Measurements from ENCODE around the gene ATP6V1B1. TPM values are rescaled to one million over a fixed set of nuclear protein-coding genes. Genes with fewer than 3 reads are reported as not detected.

The ATP6V1B1 gene
- total RNA-seq, 1 experiment from 2014 or later: 7.8 TPM

DNA sequence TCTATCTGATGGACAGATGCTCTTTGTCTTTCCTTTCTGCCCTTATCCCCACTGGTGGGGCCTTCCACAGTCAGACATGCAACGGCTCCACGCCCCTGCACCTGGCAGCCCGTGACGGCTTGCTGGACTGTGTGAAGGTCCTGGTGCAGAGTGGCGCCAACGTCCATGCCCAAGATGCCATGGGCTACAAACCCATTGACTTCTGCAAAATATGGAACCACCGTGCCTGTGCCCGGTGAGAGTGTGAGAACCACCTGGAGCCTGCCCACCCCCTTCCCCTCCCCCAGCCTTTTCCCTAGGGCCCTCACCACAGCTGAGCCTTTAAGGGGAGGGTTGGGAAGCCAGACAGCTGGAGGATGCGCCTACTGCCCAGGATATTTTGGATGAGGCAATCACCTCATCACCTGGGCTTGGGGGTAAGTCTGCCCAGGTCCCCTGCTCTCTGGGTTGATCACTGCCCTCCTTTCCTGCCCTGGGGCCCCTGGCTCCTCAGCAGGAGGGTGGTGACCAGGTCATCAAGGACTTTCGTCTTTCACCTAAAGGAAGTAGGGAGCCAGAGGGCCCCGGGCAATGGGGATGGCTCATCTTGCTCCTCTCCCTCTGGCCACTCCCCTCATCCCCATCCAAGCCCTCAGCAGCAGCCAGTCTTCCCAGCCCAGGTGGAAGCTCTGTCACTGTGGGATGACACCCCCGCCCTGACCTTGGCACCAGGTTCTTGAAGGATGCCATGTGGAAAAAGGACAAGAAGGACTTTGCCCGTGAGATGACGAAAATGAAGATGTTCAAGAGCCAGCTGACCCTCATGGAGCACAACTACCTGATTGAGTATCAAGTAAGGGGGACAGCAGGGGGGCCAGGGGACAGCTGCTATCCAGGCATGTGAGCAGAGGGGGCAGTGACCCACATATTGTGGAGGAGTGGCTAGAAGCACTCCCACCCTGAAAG is 46.4 kb downstream of the ATP6V1B1 start:
- no peak overlapping the region for H3K27ac ChIP-seq
- H3K36me3 ChIP-seq (ENCODE audit: low read depth): no peaks in the 10 kb centered on the region
- H3K27me3 ChIP-seq (ENCODE audit: insufficient read depth, low read depth): no peaks in the 10 kb centered on the region
- no peaks in the 10 kb centered on the region; the same call in 1 of the 2 replicates for H4K20me1 ChIP-seq (ENCODE audit: insufficient read depth)
- no TSS peak for BruUV-seq (replicated peaks)
- H3K4me3 ChIP-seq: no peak overlapping the region
- H2AFZ ChIP-seq: no peak overlapping the region
- no peak for DNase-seq
- TF ChIP-seq EZH2 (IDR thresholded peaks at IDR 0.05; ENCODE audit: low read depth): no peak
- TF ChIP-seq, protein P1, sequence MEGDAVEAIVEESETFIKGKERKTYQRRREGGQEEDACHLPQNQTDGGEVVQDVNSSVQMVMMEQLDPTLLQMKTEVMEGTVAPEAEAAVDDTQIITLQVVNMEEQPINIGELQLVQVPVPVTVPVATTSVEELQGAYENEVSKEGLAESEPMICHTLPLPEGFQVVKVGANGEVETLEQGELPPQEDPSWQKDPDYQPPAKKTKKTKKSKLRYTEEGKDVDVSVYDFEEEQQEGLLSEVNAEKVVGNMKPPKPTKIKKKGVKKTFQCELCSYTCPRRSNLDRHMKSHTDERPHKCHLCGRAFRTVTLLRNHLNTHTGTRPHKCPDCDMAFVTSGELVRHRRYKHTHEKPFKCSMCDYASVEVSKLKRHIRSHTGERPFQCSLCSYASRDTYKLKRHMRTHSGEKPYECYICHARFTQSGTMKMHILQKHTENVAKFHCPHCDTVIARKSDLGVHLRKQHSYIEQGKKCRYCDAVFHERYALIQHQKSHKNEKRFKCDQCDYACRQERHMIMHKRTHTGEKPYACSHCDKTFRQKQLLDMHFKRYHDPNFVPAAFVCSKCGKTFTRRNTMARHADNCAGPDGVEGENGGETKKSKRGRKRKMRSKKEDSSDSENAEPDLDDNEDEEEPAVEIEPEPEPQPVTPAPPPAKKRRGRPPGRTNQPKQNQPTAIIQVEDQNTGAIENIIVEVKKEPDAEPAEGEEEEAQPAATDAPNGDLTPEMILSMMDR (conservative IDR thresholded peaks at IDR 0.05): no peak
- peaks cover 9% of the 10 kb centered on the region for H3K4me1 ChIP-seq (replicated peaks; ENCODE audit: insufficient read depth)
- ChIA-PET CTCF (no interaction called here), POLR2A (ENCODE audit: unreplicated experiment) (no interaction called here)
- no peaks in the 10 kb centered on the region for H3K79me2 ChIP-seq (ENCODE audit: low read depth)
- H3K9me3 ChIP-seq (ENCODE audit: insufficient read depth, low read depth): no peaks in the 10 kb centered on the region
- no peaks in the 10 kb centered on the region for H3K9me2 ChIP-seq (ENCODE audit: insufficient read depth)
- intact Hi-C loops (cut with micrococcal nuclease; ENCODE audit: unreplicated experiment): no loop called here
- H3K4me2 ChIP-seq: no peak overlapping the region
- H3F3A ChIP-seq (ENCODE audit: insufficient read depth, low read depth): peaks cover 6% of the 10 kb centered on the region; the same call in 1 of the 2 replicates

DNA sequence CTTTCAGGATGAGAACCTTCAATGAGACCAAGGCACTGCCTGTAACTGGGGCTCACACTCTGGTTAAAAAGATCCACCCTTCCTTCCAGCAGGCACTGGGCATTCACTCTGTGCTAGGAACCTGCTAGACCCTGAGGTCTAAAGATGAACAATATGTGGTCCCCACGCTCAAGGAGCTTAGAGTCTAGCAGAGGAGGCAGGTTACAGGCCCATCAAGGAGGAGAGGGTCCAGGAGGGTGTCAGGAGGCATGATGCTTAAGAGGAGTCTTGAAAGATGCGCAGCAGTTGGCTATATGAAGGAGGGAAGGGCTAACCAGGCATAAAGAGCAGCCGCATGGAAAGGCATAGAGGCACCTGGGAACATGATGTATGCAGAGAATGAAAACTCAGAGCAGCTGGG is 47.3 kb downstream of the ATP6V1B1 start:
- BruUV-seq (replicated peaks): no TSS peak
- POLR2A ChIA-PET (ENCODE audit: unreplicated experiment): no interaction called here
- DNase-seq: no peak
- no peaks in the 10 kb centered on the region; the same call in 1 of the 2 replicates for H4K20me1 ChIP-seq (ENCODE audit: insufficient read depth)
- TF ChIP-seq, protein P1 (conservative IDR thresholded peaks at IDR 0.05): no peak
- no peak for TF ChIP-seq EZH2 (IDR thresholded peaks at IDR 0.05; ENCODE audit: low read depth)
- H3K9me3 ChIP-seq (ENCODE audit: insufficient read depth, low read depth): no peaks in the 10 kb centered on the region
- H3K9me2 ChIP-seq (ENCODE audit: insufficient read depth): no peaks in the 10 kb centered on the region
- no peaks in the 10 kb centered on the region for H3K79me2 ChIP-seq (ENCODE audit: low read depth)
- H3K36me3 ChIP-seq (ENCODE audit: low read depth): no peaks in the 10 kb centered on the region
- intact Hi-C loops (cut with micrococcal nuclease; ENCODE audit: unreplicated experiment): no loop called here
- CTCF ChIA-PET: no interaction called here
- peaks cover 4% of the 10 kb centered on the region; the same call in 1 of the 2 replicates for H3F3A ChIP-seq (ENCODE audit: insufficient read depth, low read depth)
- no peak overlapping the region for H3K4me2 ChIP-seq
- no peak overlapping the region for H3K27ac ChIP-seq
- H2AFZ ChIP-seq: no peak overlapping the region
- H3K4me3 ChIP-seq: no peak overlapping the region
- no peaks in the 10 kb centered on the region for H3K27me3 ChIP-seq (ENCODE audit: insufficient read depth, low read depth)
- H3K4me1 ChIP-seq (replicated peaks; ENCODE audit: insufficient read depth): peaks cover 3% of the 10 kb centered on the region

DNA sequence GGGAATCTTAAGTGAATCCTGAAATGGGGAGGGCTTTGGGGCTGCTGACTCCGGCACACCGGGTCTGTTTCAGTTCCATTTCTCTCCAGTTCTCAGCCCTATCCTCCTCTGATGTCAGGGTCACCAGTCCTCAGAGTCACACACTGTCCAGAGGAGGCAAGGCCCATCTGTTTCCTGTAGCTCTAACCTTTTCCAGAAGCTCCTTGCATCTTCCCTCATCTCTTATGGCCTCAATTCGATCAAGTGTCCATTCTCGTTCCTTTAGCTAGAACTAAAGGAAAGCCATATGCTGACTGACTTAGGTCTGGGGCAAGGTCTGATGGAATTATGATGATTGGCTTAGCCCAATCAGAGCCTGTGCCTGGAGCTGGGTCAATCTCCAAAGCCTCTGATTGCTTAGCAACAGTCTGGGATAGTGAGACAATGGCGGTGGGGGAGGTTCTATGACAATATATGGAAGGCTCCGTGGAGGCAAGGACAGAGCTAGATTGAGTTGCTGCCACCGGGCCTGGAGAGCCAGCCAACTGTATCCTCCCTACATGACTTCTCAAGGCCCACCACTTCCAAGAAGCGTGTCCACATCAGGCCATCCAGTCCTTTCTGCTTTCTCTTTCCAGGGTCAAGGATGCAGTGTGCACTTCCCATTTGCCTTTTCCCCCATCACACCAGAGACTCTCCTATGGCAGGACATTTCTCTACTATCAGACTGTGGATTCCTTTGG is 48.0 kb downstream of the ATP6V1B1 start:
- H3K36me3 ChIP-seq (ENCODE audit: low read depth): no peaks in the 10 kb centered on the region
- TF ChIP-seq, protein P1 (conservative IDR thresholded peaks at IDR 0.05): no peak
- TF ChIP-seq EZH2 (IDR thresholded peaks at IDR 0.05; ENCODE audit: low read depth): no peak
- DNase-seq: no peak
- no TSS peak for BruUV-seq (replicated peaks)
- POLR2A ChIA-PET (ENCODE audit: unreplicated experiment): no interaction called here
- no peaks in the 10 kb centered on the region for H3K79me2 ChIP-seq (ENCODE audit: low read depth)
- no peak overlapping the region for H3K4me3 ChIP-seq
- no peak overlapping the region for H3K27ac ChIP-seq
- H3K9me2 ChIP-seq (ENCODE audit: insufficient read depth): no peaks in the 10 kb centered on the region
- H3K9me3 ChIP-seq (ENCODE audit: insufficient read depth, low read depth): no peaks in the 10 kb centered on the region
- CTCF ChIA-PET: no interaction called here
- intact Hi-C loops (cut with micrococcal nuclease; ENCODE audit: unreplicated experiment): no loop called here
- no peaks in the 10 kb centered on the region for H3K27me3 ChIP-seq (ENCODE audit: insufficient read depth, low read depth)
- no peak overlapping the region for H2AFZ ChIP-seq
- no peaks in the 10 kb centered on the region for H3F3A ChIP-seq (ENCODE audit: insufficient read depth, low read depth)
- H3K4me1 ChIP-seq (replicated peaks; ENCODE audit: insufficient read depth): no peaks in the 10 kb centered on the region
- H4K20me1 ChIP-seq (ENCODE audit: insufficient read depth): no peaks in the 10 kb centered on the region; the same call in 1 of the 2 replicates
- H3K4me2 ChIP-seq: no peak overlapping the region
